SK-N-SH (cell line): ENCODE data around the gene STUB1. TPM values are rescaled to one million over a fixed set of nuclear protein-coding genes. Genes with fewer than 3 reads are reported as not detected.
A peak's percentile ranks its signal among the peaks of the same experiment; 100 is the strongest.

Source experiments
- CTCF ChIA-PET: fragments of 300-600, 350-600 bp; formaldehyde crosslinking; extraction: SDS; loops from one replicate; lab custom pipeline; 2021; lab: Yijun Ruan, JAX
- POLR2A ChIA-PET: fragments of 350-600 bp; sonication (Branson Sonifier 250); formaldehyde crosslinking; extraction: SDS; loops from one replicate; lab custom pipeline; 2020; ENCODE audit warnings: antibody characterized with exemption, inconsistent platforms; lab: Yijun Ruan, JAX
- DNase-seq: peaks from one replicate; pipeline ENCODE4 v3.0.0; 2012
- H2AFZ ChIP-seq: fragments of 200-600 bp; sonication (generic); 2 replicates; pipeline ENCODE4 v1.8.1; 2016; ENCODE audit warnings: antibody characterized with exemption, mild to moderate bottlenecking, low read depth
- H3F3A ChIP-seq: fragments of 200-600 bp; sonication (generic); replicated peaks from 2 replicates; pipeline ENCODE3; 2016; ENCODE audit warnings: antibody characterized with exemption, mild to moderate bottlenecking; ENCODE audit not compliant: insufficient read depth
- H3K27ac ChIP-seq, 2 experiments: fragments of 200-500 bp in 1 of 2; fragments of 200-600 bp in 1 of 2; sonication (Bioruptor generic) in 1 of 2; sonication (generic), shearing (Covaris generic) in 1 of 2; 2 replicates each; pipeline versions ENCODE4 v1.5.1 to v1.6.1; 2014 to 2016; ENCODE audit warnings: low read depth in 2 of 2, inconsistent platforms in 1 of 2, low read length in 1 of 2, mild to moderate bottlenecking in 1 of 2, mixed read lengths in 1 of 2
- H3K27me3 ChIP-seq: fragments of 200-600 bp; sonication (generic), shearing (Covaris generic); 2 replicates; pipeline ENCODE4 v1.6.1; 2016; ENCODE audit warnings: mixed run types; ENCODE audit not compliant: insufficient read depth
- H3K36me3 ChIP-seq, 2 experiments: fragments of 200-500 bp in 1 of 2; fragments of 200-600 bp in 1 of 2; sonication (Bioruptor generic) in 1 of 2; sonication (generic) in 1 of 2; replicated peaks in 1 of 2; 2 replicates each; pipeline versions ENCODE3 to v1.5.1; 2014 to 2016; ENCODE audit warnings: low read length in 1 of 2, mild to moderate bottlenecking in 1 of 2; ENCODE audit not compliant: insufficient read depth in 2 of 2, control insufficient read depth in 1 of 2
- H3K4me1 ChIP-seq, 2 experiments: fragments of 200-500 bp in 1 of 2; fragments of 200-600 bp in 1 of 2; sonication (Bioruptor generic) in 1 of 2; sonication (generic), shearing (Covaris generic) in 1 of 2; 2 replicates each; pipeline versions ENCODE4 v1.5.1 to v1.6.1; 2014 to 2016; ENCODE audit warnings: low read depth in 1 of 2, low read length in 1 of 2, mixed run types in 1 of 2; ENCODE audit not compliant: insufficient read depth in 2 of 2, control insufficient read depth in 1 of 2
- H3K4me2 ChIP-seq: fragments of 200-600 bp; sonication (generic), shearing (Covaris generic); 2 replicates; pipeline ENCODE4 v1.6.1; 2017; ENCODE audit warnings: mixed run types
- H3K4me3 ChIP-seq, 2 experiments: fragments of 200-500 bp in 1 of 2; fragments of 200-600 bp in 1 of 2; sonication (Bioruptor generic) in 1 of 2; sonication (generic), shearing (Covaris generic) in 1 of 2; 2 replicates each; pipeline versions ENCODE4 v1.5.1 to v1.8.1; 2014 to 2016; ENCODE audit warnings: low read depth in 2 of 2, inconsistent platforms in 1 of 2, low read length in 1 of 2, mild to moderate bottlenecking in 1 of 2, mixed read lengths in 1 of 2, moderate library complexity in 1 of 2
- H3K79me2 ChIP-seq: fragments of 200-600 bp; sonication (generic); 2 replicates; pipeline ENCODE4 v1.8.1; 2017; ENCODE audit warnings: mild to moderate bottlenecking; ENCODE audit not compliant: insufficient read depth
- H3K9ac ChIP-seq: fragments of 200-600 bp; sonication (generic); 2 replicates; pipeline ENCODE4 v1.6.1; 2017; ENCODE audit warnings: mixed run types
- H3K9me2 ChIP-seq: fragments of 200-600 bp; sonication (generic); 2 replicates; pipeline ENCODE4 v1.6.1; 2017; ENCODE audit warnings: mixed run types
- H3K9me3 ChIP-seq: fragments of 200-600 bp; sonication (generic); 2 replicates; pipeline ENCODE4 v1.6.1; 2017; ENCODE audit warnings: mixed run types, mild to moderate bottlenecking, moderate library complexity
- H4K20me1 ChIP-seq: fragments of 200-600 bp; sonication (generic); 2 replicates; pipeline ENCODE4 v1.6.1; 2017; ENCODE audit warnings: mild to moderate bottlenecking, mixed run types; ENCODE audit not compliant: insufficient read depth
- CHD2 ChIP-seq: fragments of 150-350 bp; IDR thresholded peaks from 2 replicates; pipeline ENCODE4 v1.6.1; 2018; ENCODE audit warnings: low read length; ENCODE audit not compliant: partially characterized antibody
- EP300 ChIP-seq, 2 experiments: IDR thresholded peaks; 2 replicates each; pipeline versions ENCODE4 v1.4.0 to v1.6.1; 2012; ENCODE audit warnings: borderline replicate concordance in 1 of 2, low read depth in 1 of 2, low read length in 1 of 2
- GABPA ChIP-seq: IDR thresholded peaks from 2 replicates; pipeline ENCODE4 v1.4.0; 2012; ENCODE audit warnings: low read depth, mild to moderate bottlenecking
- MAX ChIP-seq: IDR thresholded peaks from 2 replicates; pipeline ENCODE4 v1.4.0; 2012; ENCODE audit warnings: low read depth
- MEF2A ChIP-seq: IDR thresholded peaks from 2 replicates; pipeline ENCODE4 v1.4.0; 2012; ENCODE audit warnings: low read depth, borderline replicate concordance
- NFIC ChIP-seq: IDR thresholded peaks from 2 replicates; pipeline ENCODE4 v1.4.0; 2012; ENCODE audit warnings: borderline replicate concordance
- NRF1 ChIP-seq: IDR thresholded peaks from 2 replicates; pipeline ENCODE4 v1.6.1; 2012; ENCODE audit warnings: low read depth, mild to moderate bottlenecking, low read length
- RCOR1 ChIP-seq: fragments of 150-350 bp; IDR thresholded peaks from 2 replicates; pipeline ENCODE4 v1.6.1; 2017; ENCODE audit warnings: antibody characterized with exemption, low read length
- REST ChIP-seq: IDR thresholded peaks from 2 replicates; pipeline ENCODE4 v1.6.1; 2012; ENCODE audit warnings: mild to moderate bottlenecking, low read depth, low read length, moderate library complexity
- SIN3A ChIP-seq: IDR thresholded peaks from 2 replicates; pipeline ENCODE4 v1.6.1; 2012; ENCODE audit warnings: low read depth, mild to moderate bottlenecking, low read length, moderate library complexity, borderline replicate concordance
- SMC3 ChIP-seq: IDR thresholded peaks from 2 replicates; pipeline ENCODE4 v1.6.1; 2012; ENCODE audit warnings: low read depth, low read length, improper control_type of control experiment
- TCF12 ChIP-seq: IDR thresholded peaks from 2 replicates; pipeline ENCODE4 v1.4.0; 2012
- USF2 ChIP-seq: fragments of 150-350 bp; IDR thresholded peaks from 2 replicates; pipeline ENCODE4 v1.6.1; 2017; ENCODE audit warnings: antibody characterized with exemption, low read length, low read depth, borderline replicate concordance
- YY1 ChIP-seq: IDR thresholded peaks from 2 replicates; pipeline ENCODE4 v1.4.0; 2012; ENCODE audit warnings: low read depth, mild to moderate bottlenecking
- ZBTB33 ChIP-seq: IDR thresholded peaks from 2 replicates; pipeline ENCODE4 v1.4.0; 2012; ENCODE audit warnings: low read depth, borderline replicate concordance
- WGBS: methylation state at CpG from one replicate; pipeline ENCODE4 v1.1.6; 2017; ENCODE audit warnings: low lambda C conversion rate; 5-methylcytosine and 5-hydroxymethylcytosine counted together
- polyA plus RNA-seq, 3 experiments: library from polyadenylated mRNA; depleted of rRNA; stranded (reverse); fragments of >200 nt; gene quantifications; 2 replicates each; pipeline ENCODE4 v1.2.3, GENCODE V29; 2012

Gene STUB1
- polyA plus RNA-seq, 1 of the 3 experiments (the other 2 are of a cell fraction): 323 TPM

- no peak for TF ChIP-seq TCF12
- TF ChIP-seq REST: no peak
- no peak for TF ChIP-seq EP300 (IDR thresholded peaks at IDR 0.05; ENCODE audit: borderline replicate concordance in 1 of 2, low read depth in 1 of 2, low read length in 1 of 2)
- TF ChIP-seq CHD2: no peak
- TF ChIP-seq SIN3A: no peak
- TF ChIP-seq USF2: no peak
- no peak for TF ChIP-seq MAX
- TF ChIP-seq NRF1: no peak
- TF ChIP-seq ZBTB33: no peak
- TF ChIP-seq YY1: no peak
- TF ChIP-seq GABPA: no peak
- TF ChIP-seq SMC3: no peak
- no peak for TF ChIP-seq NFIC
- no peak for TF ChIP-seq RCOR1
- no peak for TF ChIP-seq MEF2A
- H2AFZ ChIP-seq: no peak overlapping the region
- H3K9ac ChIP-seq: peak overlapping the region; percentile 60; the same call in 1 of the 2 replicates
- no peaks in the 10 kb centered on the region for H3K36me3 ChIP-seq
- H4K20me1 ChIP-seq: no peaks in the 10 kb centered on the region
- CTCF ChIA-PET: interaction anchor here (0.9 to 22.4 kb wide), 12 partner anchors 9 to 393 kb away, joined by 3 to 358 read pairs (median 5); partner anchors contain the start of genes ANTKMT, CCDC78, CHTF18 and CIAO3
- H3K4me1 ChIP-seq: peaks cover 23 to 38% of the 10 kb centered on the region in 2 experiments; a peak in 2 of 4 replicates
- POLR2A ChIA-PET: interaction anchor here (0.6 to 2.8 kb wide), 4 partner anchors 10 to 35 kb away, joined by 4 to 19 read pairs (median 4); partner anchors contain the start of gene ANTKMT
- H3K4me3 ChIP-seq: no peak overlapping the region
- H3K27me3 ChIP-seq: no peaks in the 10 kb centered on the region
- H3K27ac ChIP-seq: peak overlapping the region; percentile 82 to 84; a peak in 3 of 4 replicates
- peaks cover 30% of the 10 kb centered on the region for H3F3A ChIP-seq
- no peak for DNase-seq
- no peaks in the 10 kb centered on the region for H3K9me3 ChIP-seq
- 73% methylated on average over 12 of the region's 21 CpGs for WGBS
- H3K4me2 ChIP-seq: peak overlapping the region; percentile 95; the same call in 1 of the 2 replicates
- no peaks in the 10 kb centered on the region for H3K9me2 ChIP-seq
- no peaks in the 10 kb centered on the region for H3K79me2 ChIP-seq
Measured at GRCh38 chr16:710500-711075, 30.4 kb downstream of the STUB1 start.
